ENCODE data around the gene SPDEF. TPM values are rescaled to one million over a fixed set of nuclear protein-coding genes. Genes with fewer than 3 reads are reported as not detected.
A peak's percentile ranks its signal among the peaks of the same experiment; 100 is the strongest.

The SPDEF gene
- 0.19 TPM for total RNA-seq
- long read RNA-seq, result 0 reads

- intact Hi-C loops (cut with DNase I), result no loop called here
- no peak for DNase-seq (ENCODE audit: low spot score)
Measured at GRCh38 chr6:34556031-34556471, at the start of gene SPDEF. Gene SPDEF (minus strand): TSS chr6:34556329. CDS start chr6:34544455, 11,874 bp downstream.

- intact Hi-C loops (cut with DNase I), result no loop called here
- DNase-seq (ENCODE audit: low spot score), result no peak
Measured at GRCh38 chr6:34603707-34604106, 47.6 kb upstream of the SPDEF start.

- DNase-seq (ENCODE audit: low spot score), result no peak
- intact Hi-C loops (cut with DNase I), result no loop called here
Measured at GRCh38 chr6:34602318-34603111, 46.4 kb upstream of the SPDEF start.

GRCh38 chr6:34601706-34602105 is 45.6 kb upstream of the SPDEF start:
- no peak for DNase-seq (ENCODE audit: low spot score)
- intact Hi-C loops (cut with DNase I), result no loop called here

- intact Hi-C loops (cut with DNase I), result no loop called here
- no peak for DNase-seq (ENCODE audit: low spot score)
Measured at GRCh38 chr6:34600796-34601195, 44.7 kb upstream of the SPDEF start.

GRCh38 chr6:34600101-34600500 is 44.0 kb upstream of the SPDEF start:
- intact Hi-C loops (cut with DNase I), result no loop called here
- no peak for DNase-seq (ENCODE audit: low spot score)

- no peak for DNase-seq (ENCODE audit: low spot score)
- intact Hi-C loops (cut with DNase I), result no loop called here
Measured at GRCh38 chr6:34598712-34599111, 42.6 kb upstream of the SPDEF start.

GRCh38 chr6:34597605-34598353 is 41.6 kb upstream of the SPDEF start:
- intact Hi-C loops (cut with DNase I), result no loop called here
- peak; percentile 62 for DNase-seq (ENCODE audit: low spot score)

GRCh38 chr6:34596798-34597197 is 40.7 kb upstream of the SPDEF start:
- DNase-seq (ENCODE audit: low spot score), result no peak
- intact Hi-C loops (cut with DNase I), result no loop called here

- intact Hi-C loops (cut with DNase I), result no loop called here
- DNase-seq (ENCODE audit: low spot score), result no peak
Measured at GRCh38 chr6:34595332-34596184, 39.4 kb upstream of the SPDEF start.

- peak; percentile 51 for DNase-seq (ENCODE audit: low spot score)
- intact Hi-C loops (cut with DNase I), result no loop called here
Measured at GRCh38 chr6:34593701-34594100, 37.6 kb upstream of the SPDEF start.

GRCh38 chr6:34592208-34592952 is 36.3 kb upstream of the SPDEF start:
- intact Hi-C loops (cut with DNase I), result no loop called here

GRCh38 chr6:34589691-34590090 is 33.6 kb upstream of the SPDEF start:
- intact Hi-C loops (cut with DNase I), result no loop called here
- DNase-seq (ENCODE audit: low spot score), result no peak

More at GRCh38 chr6:34592208-34592952, 36.3 kb upstream of the SPDEF start:
- peak; percentile 29 for DNase-seq (ENCODE audit: low spot score)

GRCh38 chr6:34589140-34589539 is 33.0 kb upstream of the SPDEF start:
- intact Hi-C loops (cut with DNase I), result no loop called here
- peak; percentile 53 for DNase-seq (ENCODE audit: low spot score)

- DNase-seq (ENCODE audit: low spot score), result peak; percentile 55
- intact Hi-C loops (cut with DNase I), result no loop called here
Measured at GRCh38 chr6:34587851-34588250, 31.7 kb upstream of the SPDEF start.

- intact Hi-C loops (cut with DNase I), result no loop called here
Measured at GRCh38 chr6:34587325-34587724, 31.2 kb upstream of the SPDEF start.

GRCh38 chr6:34586327-34587040 is 30.4 kb upstream of the SPDEF start:
- DNase-seq (ENCODE audit: low spot score), result peak; percentile 59
- intact Hi-C loops (cut with DNase I), result no loop called here

More at GRCh38 chr6:34587325-34587724, 31.2 kb upstream of the SPDEF start:
- DNase-seq (ENCODE audit: low spot score), result peak; percentile 5

GRCh38 chr6:34585512-34586061 is 29.5 kb upstream of the SPDEF start:
- intact Hi-C loops (cut with DNase I), result no loop called here
- no peak for DNase-seq (ENCODE audit: low spot score)

Data from cardiac septum (tissue), 1 donor.